Activated T-helper 1 cell treated with anti-CD3 and anti-CD28 coated beads, Interleukin-2, amount 50 U/mL, for 16 hours (primary cell): Measurements from ENCODE around the gene GPC6.

Experiments used
- DNase-seq, 2 donors: peaks; one replicate each; pipeline ENCODE4 v3.0.0-alpha.2; 2020; ENCODE audit warnings: low read depth in 1 of 2, low spot score in 1 of 2

Gene GPC6

DNA sequence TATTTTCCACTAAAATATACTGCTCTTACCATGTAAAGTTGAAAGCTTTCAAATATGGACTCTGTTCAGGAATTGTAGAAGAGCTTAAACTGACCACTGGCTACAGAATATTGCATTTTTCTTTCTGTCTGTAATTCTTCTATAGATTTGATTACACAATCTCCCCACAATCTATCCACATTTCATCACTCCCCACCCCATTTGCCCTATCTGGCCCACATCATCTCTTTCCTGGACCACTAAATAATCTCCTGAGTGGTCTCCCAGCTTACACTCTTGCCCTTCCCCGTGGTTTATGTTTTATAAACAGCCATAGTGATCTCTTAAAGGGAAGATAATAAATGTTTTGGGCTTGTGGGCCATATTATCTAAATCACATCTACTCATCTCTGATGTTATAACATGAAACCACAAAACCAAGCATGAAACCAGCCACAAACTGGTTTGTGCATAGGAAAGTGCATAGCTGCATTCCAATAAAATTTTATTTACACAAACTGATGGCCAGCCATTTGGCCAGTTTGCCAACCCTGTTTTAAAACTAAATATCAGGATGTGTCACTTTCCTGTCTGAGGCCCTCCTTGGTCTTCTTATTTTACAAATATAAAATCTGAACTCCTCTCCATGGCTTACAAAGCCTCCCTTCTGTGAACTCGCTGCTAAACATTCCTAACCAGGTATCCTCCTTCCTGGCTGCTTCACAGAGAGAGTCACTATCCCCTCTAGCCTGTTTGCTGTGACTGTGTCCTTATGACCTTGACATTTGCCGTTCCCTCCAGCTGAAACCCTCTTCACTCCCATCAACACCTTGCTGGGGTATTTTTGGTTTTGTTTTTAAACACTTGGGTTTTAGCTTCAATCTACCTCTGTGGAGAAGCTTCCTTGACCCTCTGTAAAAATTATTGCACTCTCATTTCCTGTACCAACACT is 500.9 kb downstream of the GPC6 start:
- DNase-seq, result no peak

DNA sequence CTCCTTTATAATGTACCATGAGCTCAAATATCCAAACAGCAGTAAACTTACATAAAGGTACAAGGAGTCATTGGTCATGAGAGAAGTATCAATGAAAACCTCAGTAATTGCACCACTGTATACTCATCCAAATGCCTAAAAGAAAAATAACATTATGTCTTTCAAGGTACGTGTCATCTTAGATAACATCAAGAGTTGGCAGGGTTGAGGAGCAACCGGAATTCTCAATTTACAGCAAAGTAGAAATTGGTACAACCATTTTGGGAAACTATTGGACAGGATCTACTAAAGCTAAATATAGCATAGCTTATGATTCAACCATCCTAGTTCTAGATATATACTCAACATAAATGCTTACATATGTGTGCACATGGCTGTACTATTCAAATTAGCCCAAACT is 502.8 kb downstream of the GPC6 start:
- DNase-seq, result no peak

DNA sequence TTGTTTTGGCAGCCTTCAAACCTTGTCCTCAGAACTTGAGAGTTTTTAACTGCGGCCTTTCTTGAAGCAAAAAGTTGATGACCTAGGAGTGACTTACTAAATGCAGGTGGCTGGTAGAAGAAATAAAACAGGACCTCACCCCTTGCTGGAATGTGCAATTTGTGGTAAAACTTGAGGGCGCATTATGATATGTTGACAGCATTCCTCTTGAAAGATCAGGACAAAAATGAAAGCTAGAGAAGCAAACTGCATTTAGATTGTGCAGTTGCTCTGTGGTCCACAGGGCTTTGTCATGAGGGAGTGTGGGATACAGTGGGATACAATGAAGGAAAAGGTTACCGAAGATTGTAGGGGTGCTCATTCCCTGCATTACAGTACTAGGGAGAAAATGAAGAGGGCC is 504.2 kb downstream of the GPC6 start:
- DNase-seq, result no peak

DNA sequence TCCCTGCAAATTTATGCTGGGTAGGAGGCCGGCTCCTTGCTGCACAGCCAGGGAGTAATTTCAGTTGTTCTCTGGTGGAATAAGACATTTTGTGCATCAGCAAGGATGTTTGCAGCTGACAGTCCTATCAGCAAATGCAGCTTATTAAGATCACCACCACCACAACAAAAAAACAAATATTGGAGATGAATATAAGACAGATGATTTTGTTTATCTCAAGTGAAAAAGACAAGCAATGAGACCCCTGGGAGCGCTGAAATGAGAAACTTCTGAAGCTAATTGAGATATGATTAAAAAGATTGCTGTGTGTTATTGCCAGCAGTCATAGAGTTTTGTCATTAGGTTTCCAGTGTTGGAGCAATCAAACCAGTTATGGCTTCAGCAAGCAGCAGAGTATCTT is 505.6 kb downstream of the GPC6 start:
- DNase-seq, result no peak

DNA sequence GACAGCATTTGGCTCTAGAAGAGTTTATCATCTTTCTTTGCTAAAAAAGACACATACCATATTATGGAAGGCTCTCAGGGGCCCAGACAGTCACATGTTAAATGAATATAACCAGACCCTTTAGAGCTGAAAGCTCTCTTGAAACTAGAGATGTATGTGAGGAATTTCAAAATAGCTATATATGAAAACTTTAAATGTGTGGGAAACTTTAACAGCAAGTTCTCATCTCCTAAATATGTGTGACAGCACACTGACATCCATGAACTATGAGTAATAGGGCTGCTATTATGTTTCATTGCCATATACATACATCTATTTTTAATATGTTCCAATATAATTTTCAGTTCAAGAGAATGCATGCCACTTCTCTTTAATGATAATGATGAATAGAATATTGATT is 509.5 kb downstream of the GPC6 start:
- DNase-seq, result no peak

DNA sequence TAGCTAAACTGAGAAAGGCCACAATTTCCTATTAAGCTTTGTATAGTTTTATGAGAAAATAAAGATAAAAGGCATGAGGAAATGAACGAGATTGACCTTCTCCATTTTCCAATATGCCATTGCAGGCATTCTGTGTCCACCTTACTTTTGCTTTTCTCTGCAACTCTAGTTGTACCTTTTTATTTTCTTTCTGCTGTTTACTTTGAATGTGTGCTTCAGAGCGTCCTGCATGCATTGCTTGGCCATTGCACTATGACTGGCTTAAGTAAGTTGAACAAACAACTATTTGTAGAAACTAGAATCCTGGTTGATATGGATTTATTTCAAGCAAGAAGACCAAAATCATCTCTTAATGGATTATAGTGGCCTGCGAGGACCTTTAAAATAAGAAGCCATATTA is 510.3 kb downstream of the GPC6 start:
- DNase-seq, result no peak

DNA sequence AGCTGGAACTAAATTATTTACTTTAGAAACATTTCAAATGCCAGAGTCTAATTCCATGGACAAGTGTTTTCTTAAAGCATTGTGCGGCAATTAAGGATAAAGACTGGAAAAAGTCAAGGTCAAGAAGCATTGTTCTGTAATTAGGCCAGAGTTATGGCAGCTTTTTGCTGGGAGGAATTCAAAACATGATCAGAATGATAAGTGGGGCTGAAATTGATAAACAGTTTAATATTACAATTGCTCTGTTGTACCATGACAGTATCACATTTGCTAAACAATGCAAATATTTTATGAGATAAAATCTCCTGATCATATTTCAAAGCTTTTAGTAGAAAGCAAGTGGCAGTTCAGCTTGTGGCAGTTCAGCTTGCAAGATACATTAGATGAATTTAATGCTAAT is 513.7 kb downstream of the GPC6 start:
- no peak for DNase-seq

DNA sequence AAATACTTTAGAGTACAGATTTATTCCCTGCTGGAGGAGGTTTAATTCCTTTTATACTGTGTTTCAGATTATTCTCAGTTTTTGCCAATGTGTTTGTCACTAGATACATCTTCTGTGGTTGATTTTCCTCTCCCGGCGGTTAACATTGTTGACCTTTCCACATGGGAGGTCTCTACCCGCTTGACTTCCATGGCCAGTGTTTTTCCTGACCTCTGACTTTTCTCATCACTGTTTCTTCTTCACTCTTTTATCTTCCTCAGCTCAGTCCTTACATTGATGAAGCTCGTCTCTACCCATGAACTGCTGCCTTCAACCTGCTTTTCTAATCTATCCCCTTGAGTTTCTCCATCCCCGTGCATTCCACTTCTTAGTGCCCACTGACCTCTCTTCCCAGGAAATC is 517.4 kb downstream of the GPC6 start:
- DNase-seq, result no peak

DNA sequence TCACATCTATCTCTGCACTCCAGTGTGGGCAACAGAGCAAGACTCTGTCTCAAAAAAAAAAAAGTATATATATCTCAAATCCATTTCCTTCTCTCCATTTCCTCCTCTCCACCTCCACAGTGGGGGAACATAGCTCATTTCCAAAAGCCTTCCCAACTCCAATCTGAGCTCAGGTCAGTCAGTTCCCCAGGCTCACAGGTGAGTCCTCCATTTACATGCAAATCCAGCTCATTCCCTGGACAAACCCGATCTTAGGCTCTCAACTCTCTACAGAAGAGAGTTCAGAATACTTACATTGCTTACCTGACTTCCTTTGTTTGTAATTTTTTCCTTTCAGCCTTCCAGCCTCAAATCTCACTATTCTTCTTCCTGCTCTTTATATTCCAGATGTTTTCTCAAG is 518.3 kb downstream of the GPC6 start:
- DNase-seq, result no peak

DNA sequence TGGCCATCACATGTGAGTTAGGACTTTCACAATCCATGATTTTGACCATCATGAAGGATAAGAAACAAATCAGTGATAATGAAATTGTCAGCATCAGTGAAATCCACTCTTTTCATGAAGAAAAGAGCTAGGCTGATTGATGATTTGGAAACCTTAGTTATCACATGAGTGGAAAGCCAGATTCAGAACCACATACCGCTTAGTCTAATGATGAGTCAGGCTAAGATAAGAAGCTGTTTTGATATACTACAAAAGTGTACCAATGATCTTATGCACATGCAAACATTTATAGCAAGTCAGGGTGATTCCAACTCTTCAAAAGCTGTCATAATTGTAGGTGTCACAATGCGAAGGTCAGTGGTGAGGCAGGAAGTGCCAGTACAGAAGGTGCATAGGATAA is 519.3 kb downstream of the GPC6 start:
- DNase-seq, result no peak

DNA sequence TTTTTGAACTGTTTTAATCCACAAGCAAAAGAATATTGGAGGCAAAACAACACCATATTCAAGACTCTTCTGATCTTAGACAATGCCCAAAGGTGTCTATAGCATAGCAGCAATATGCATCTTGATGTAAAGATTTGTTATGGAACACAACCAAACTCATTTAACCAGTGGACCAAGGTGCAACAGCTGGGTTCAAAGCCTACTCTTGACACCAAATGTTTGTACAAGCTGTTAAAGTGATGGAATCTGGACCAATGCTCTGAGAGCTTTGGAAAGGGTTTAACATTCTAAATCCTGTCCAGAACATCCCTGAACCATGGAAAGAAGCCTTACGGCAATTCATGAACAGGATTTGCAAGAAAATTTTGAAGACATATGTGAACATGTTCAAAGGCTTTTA is 520.0 kb downstream of the GPC6 start:
- no peak for DNase-seq

DNA sequence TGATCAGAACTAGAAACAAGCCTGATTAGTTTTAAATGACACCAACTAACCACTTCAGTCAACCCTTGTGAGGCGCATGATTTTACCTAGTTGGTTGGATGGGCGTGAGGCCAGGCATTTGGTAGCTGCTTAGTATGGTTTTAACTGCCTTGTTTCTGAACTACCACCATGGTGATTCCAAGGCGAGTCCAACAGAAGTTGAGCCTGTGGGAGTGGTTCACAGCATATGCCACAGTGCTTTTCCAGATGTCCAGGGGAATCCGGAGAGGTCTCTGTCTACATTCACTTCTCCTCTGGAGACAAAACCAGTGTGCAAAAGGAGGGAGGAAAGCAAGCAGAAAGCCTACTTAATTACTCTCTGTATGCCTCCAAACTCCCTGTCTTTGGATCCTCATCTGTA is 524.1 kb downstream of the GPC6 start:
- no peak for DNase-seq

DNA sequence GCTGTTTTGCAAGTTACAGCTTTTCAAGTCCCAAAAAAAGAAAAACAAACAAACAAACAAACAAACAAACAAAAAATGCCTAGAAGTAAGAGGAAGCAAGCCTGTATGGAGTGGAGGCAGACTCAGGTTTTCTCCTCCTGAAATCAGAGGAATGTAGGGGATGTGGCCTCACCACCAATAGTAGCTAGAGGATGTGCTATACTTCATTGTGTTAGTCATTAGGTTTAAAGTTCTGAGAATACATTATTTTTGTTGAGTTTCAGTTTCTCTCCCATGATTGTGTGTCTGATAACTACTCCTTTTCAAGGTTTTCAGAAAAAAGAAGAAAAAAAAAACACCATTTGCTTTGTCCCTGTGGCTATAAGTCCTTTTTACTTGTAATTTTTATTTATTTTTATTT is 524.5 kb downstream of the GPC6 start:
- DNase-seq, result no peak

DNA sequence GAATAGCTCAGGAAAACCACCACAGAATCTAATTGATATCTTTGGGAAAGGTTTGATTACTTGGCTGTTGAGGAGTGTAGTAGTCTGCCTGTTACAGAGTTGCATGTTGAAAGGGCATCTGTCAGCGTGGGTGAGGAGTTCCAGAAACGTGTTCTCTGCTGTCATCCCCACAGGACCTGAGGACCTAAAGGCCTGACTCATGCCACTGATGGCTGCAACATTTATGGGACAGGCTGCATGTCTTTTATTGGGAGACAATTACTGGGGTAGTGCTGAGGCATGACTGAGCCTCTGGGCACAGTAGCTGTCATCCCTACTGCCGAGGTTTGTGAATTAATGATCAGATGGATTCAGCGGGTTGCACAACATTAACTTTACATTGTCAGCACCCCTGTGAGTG is 525.9 kb downstream of the GPC6 start:
- DNase-seq, result no peak

DNA sequence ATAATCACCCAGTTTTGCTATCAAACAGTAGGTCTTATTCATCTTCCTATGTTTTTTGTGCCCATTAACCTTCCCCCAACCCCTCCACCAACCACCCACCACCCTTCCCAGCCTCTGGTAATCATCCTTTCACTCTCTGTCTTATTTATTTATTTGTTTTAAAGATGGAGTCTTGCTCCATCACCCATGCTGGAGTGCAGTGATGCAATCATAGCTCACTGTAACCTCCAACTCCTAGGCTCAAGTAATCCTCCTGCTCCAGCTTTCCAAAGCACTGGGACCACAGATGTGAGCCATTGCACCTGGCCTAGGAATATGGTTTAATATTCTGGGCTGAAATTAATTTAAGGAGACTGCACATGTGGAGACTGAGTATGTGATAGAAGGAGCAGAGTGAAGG is 527.0 kb downstream of the GPC6 start:
- DNase-seq, result no peak

DNA sequence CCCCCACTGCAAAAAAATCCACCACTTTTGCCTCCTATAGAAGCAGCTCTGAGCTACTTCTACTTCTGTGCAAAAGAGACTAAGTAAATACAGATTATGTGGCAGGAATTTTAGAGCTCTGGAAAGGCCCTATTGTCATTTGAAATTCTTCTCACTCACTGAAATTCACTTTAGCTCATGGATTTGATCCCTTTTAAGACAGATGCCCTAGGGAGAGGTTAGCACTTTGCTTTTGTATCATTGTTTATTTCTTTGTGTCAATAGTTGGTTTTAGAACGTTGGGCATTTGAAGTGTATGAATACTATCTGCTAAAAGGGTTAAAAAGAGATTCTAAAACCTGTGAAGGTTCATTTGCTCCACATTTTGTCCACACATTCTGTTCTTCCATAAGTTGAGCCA is 528.7 kb downstream of the GPC6 start:
- no peak for DNase-seq

DNA sequence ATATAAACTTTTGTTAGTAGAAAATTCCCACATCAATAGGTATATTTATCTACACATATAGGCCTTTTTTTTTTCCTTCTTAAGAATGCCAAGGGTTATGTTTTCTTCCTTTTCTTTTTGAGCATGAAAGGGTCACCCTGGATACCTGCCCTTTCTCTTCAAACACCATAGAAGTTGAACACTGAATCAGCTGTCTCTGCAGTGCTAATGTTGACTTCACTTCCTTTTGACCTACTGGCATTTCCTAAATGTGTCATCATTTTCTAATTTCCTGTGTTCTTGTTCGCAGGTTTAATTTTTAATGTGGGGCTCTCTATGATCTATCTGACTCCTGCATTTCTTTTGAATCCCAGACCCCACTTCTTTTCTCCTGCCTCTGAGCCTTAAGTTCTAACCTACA is 532.0 kb downstream of the GPC6 start:
- DNase-seq, result no peak

DNA sequence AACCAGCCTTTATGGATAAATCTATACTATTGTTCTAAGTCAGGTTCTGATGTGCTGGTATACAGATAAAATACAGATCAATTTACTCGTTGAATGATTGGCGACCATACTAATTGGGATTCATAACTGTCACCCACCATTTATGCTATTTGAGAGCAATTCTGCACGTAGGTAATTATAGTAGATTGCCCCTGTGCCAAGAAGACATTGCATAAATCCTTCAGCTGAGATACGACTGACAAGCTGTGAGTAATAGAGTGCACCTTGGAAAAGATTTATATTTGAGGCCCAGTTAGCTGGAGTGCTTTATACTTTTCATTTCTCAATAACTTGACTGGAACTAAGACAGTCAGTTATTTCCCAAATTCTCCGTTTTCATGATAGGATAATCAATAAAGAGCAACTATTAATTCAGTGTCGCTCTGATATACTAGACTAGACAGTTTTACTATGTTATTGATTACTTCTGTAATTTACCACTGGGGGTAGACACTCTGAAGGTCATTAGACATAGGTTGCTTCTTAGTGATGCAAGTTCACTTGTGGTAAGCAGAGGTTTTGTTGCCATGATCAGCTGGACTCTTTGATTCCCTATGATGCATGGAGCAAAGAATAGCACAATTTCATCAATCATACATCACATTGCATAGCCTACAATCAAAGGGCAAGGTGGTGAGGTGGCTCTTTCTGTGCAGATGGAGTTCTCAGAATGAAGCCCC is 536.3 kb downstream of the GPC6 start:
- DNase-seq, result no peak

DNA sequence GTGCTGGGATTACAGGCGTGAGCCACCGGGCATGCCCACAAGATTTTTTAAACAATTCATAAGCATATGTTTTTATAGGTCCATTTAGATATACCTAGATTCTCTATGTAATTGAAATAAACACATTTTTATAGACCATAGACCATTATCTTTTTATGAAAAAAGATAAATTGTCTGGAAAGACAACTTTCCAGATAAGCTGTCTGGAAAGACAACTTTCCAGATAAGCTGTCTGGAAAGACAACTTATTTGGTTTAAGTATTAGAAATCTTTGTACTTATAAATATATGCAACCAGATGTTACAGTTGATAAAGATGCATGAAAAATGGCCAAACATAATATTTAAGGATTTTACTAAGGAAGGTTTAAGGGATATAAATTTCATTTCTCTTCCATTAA is 538.5 kb downstream of the GPC6 start:
- DNase-seq, result no peak

DNA sequence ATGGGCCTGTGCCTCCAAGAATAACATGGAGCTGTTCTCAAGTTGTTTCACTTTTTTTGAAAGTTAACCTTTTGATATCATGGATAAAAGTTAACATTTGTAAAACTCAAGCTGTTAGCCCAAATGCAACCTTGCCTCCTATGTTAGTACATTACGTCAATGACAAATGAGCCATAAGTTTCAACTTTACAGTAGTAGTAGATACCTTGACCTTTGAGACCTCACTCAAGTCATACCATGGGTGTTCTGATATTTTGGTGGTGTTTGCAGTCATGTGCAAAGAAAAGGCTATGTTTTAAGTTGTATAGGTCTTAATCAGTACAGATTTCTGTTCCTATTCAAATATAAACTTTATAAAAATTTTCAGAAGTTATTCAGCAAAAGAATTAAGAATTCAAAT is 539.2 kb downstream of the GPC6 start:
- DNase-seq, result no peak

DNA sequence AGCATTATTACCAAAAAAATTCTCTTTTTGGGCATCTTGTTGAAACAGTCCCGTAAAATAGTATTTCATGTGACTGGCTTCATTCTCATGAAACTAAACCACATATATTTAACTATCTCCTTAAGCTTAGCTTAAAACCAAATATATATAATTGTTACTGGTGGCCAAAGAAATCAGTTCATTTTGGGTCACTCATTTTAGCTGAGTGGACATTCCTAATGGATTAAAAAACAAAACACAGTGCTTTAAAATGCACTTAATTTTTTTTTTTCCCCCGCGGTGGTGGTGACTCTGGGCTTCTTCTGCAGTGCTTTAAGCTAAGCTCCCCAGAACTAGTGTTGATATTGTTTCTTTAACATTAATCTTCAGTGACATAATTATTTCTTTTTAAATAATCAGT is 540.1 kb downstream of the GPC6 start:
- no peak for DNase-seq

DNA sequence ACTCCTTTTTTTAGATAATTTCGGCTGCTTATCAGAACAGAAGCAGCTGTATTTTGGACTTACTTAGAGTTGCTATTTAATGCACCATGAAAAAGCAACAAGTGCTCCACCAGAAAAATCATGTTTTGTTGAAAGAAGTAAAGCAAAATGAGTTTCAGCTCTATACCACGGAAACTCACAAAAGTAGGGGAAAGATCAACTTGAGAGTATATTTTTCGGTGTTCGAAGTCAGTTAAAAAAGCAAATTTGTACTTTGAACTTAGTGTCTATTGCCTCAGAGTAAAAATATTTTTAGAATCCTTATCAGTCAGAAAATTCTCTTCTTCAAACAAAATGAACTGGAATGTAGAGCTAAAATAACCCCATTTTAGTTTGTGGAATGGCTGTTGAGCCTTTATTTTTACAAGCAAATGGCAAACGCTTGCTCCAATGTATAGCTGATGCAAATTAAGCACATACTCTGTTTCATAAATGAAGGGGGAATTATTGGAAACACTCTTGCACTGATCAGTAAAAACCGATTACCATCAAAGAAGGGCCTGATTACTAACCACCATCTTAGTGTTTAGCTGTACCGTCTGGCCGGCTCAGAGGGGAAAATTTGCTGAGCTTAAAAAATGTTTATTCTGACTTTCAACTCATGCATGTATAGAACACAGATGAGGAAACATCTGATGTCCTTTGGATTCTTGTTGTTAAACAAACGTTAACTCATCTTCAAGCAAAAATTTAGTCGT is 540.7 kb downstream of the GPC6 start:
- DNase-seq, result no peak
